K562 (cell line): Measurements from ENCODE around the gene IQCM. TPM values are rescaled to one million over a fixed set of nuclear protein-coding genes. Genes with fewer than 3 reads are reported as not detected.

Experiments
- ATAC-seq: fragments of 200-7000 bp; cut with Tn5 transposase; 3 replicates; pipeline ENCODE4 v1.9.1; 2020; ENCODE audit warnings: moderate library complexity
- BruUV-seq: library from RNA; stranded (reverse); fragments of 400-500 nt; replicated peaks from 2 replicates; lab custom pipeline; 2021; lab: Mats Ljungman, UMichigan
- CTCF ChIA-PET: fragments of 300-600 bp; formaldehyde crosslinking; extraction: SDS; loops from one replicate; lab custom pipeline; 2021; ENCODE audit warnings: low intra/inter-chr PET ratio; lab: Yijun Ruan, JAX
- POLR2A ChIA-PET: fragments of 300-600, 350-650 bp; sonication (Branson Sonifier 250); formaldehyde crosslinking; extraction: SDS; loops from one replicate; lab custom pipeline; 2021; ENCODE audit warnings: antibody characterized with exemption, inconsistent platforms; lab: Yijun Ruan, JAX
- DNase-seq, 4 experiments: peaks; one replicate each; pipeline versions ENCODE4 v3.0.0 to v3.0.0-alpha.2; 2011 to 2018; ENCODE audit warnings: low spot score in 3 of 4, mixed read lengths in 3 of 4; ENCODE audit errors: extremely low read depth in 1 of 4
- FAIRE-seq: peaks from 2 replicates; lab custom pipeline; 2011; peaks lifted over from hg19 to GRCh38; lab: Jason Lieb, UNC
- H2AFZ ChIP-seq: 2 replicates; pipeline ENCODE4 v1.6.0; 2011; ENCODE audit warnings: low read depth, low read length, control low read depth, inconsistent platforms
- H3K27ac ChIP-seq: fragments of 200-600 bp; 3 replicates; pipeline ENCODE4 v1.8.0; 2011; ENCODE audit warnings: low read depth, mild to moderate bottlenecking, control low read depth, inconsistent platforms, low read length, moderate library complexity, mixed read lengths; ENCODE audit errors: extremely low read depth
- H3K27me3 ChIP-seq, 2 experiments: fragments of 300-600 bp in 1 of 2; 2 replicates in 1 of 2; 3 replicates in 1 of 2; pipeline versions ENCODE4 v1.6.0 to v1.8.0; 2011; ENCODE audit warnings: inconsistent platforms in 2 of 2, low read length in 2 of 2, mild to moderate bottlenecking in 1 of 2, mixed read lengths in 1 of 2, moderate library complexity in 1 of 2; ENCODE audit not compliant: control insufficient read depth in 2 of 2, insufficient read depth in 2 of 2
- H3K36me3 ChIP-seq: fragments of 300-600 bp; 3 replicates; pipeline ENCODE4 v1.8.0; 2011; ENCODE audit warnings: mild to moderate bottlenecking, low read length, inconsistent platforms; ENCODE audit not compliant: control insufficient read depth, insufficient read depth
- H3K4me1 ChIP-seq, 2 experiments: fragments of 200-600 bp in 1 of 2; replicated peaks in 1 of 2; 2 replicates in 1 of 2; 3 replicates in 1 of 2; pipeline versions ENCODE4 v1.5.1 to v1.8.0; 2011; ENCODE audit warnings: inconsistent platforms in 2 of 2, low read length in 2 of 2, mild to moderate bottlenecking in 1 of 2, mixed read lengths in 1 of 2, moderate library complexity in 1 of 2; ENCODE audit not compliant: control insufficient read depth in 2 of 2, insufficient read depth in 2 of 2
- H3K4me2 ChIP-seq: 2 replicates; pipeline ENCODE4 v1.6.1; 2011; ENCODE audit warnings: low read length, control low read depth, inconsistent platforms, mixed read lengths; ENCODE audit not compliant: insufficient read depth
- H3K4me3 ChIP-seq: fragments of 200-600 bp; sonication (generic), shearing (Covaris generic); 2 replicates; pipeline ENCODE4 v1.5.1; 2016; ENCODE audit warnings: control low read depth, inconsistent platforms
- H3K79me2 ChIP-seq: fragments of 200-600 bp; 3 replicates; pipeline ENCODE4 v1.8.0; 2011; ENCODE audit warnings: low read length, inconsistent platforms; ENCODE audit not compliant: control insufficient read depth, insufficient read depth
- H3K9ac ChIP-seq, 2 experiments: 2 replicates each; pipeline versions ENCODE4 v1.6.0 to v1.6.1; 2011; ENCODE audit warnings: low read depth in 2 of 2, low read length in 2 of 2, control low read depth in 1 of 2, inconsistent platforms in 1 of 2, mild to moderate bottlenecking in 1 of 2, mixed read lengths in 1 of 2; ENCODE audit not compliant: insufficient read depth in 1 of 2
- H3K9me1 ChIP-seq: one replicate; pipeline ENCODE4 v1.6.0; 2011; ENCODE audit warnings: inconsistent platforms, mild to moderate bottlenecking, low read length, moderate library complexity; ENCODE audit not compliant: control insufficient read depth, insufficient read depth
- H3K9me3 ChIP-seq: replicated peaks from 2 replicates; pipeline ENCODE4 v1.5.1; 2011; ENCODE audit warnings: low read depth, low read length, inconsistent platforms; ENCODE audit not compliant: control insufficient read depth, insufficient read depth
- H4K20me1 ChIP-seq: replicated peaks from 2 replicates; pipeline ENCODE4 v1.6.1; 2011; ENCODE audit warnings: low read length, inconsistent platforms, mixed read lengths; ENCODE audit not compliant: control insufficient read depth, insufficient read depth
- CTCF ChIP-seq, 3 experiments: IDR thresholded peaks in 2 of 3; conservative IDR thresholded peaks in 1 of 3; 2 replicates each; pipeline ENCODE4 v1.5.1; 2011 to 2012; ENCODE audit warnings: low read length in 3 of 3, mild to moderate bottlenecking in 3 of 3, control low read depth in 2 of 3, improper control_type of control experiment in 1 of 3, inconsistent platforms in 1 of 3, low read depth in 1 of 3, mixed read lengths in 1 of 3, moderate library complexity in 1 of 3; ENCODE audit not compliant: insufficient read depth in 2 of 3
- EWSR1 ChIP-seq: fragments of 450-650 bp; IDR thresholded peaks from 2 replicates; pipeline ENCODE4 v1.6.1; 2018; ENCODE audit warnings: borderline replicate concordance, mild to moderate bottlenecking, low read depth, moderate library complexity; ENCODE audit not compliant: partially characterized antibody
- SRSF7 ChIP-seq: fragments of 200-400 bp; formaldehyde crosslinking; optimal IDR thresholded peaks from 2 replicates; pipeline ENCODE3; 2017; ENCODE audit warnings: mild to moderate bottlenecking, low read depth, low read length
- WGBS: fragments of 100-300 bp; shearing (Covaris generic); methylation state at CpG from one replicate; pipeline ENCODE4 v1.1.6; 2016; ENCODE audit warnings: low coverage, mixed read lengths; ENCODE audit not compliant: insufficient coverage; ENCODE audit errors: missing lambda C conversion rate; 5-methylcytosine and 5-hydroxymethylcytosine counted together
- in situ Hi-C: fragments of 300-500 bp; cut with MboI; formaldehyde crosslinking; loops from 4 replicates; pipeline ENCODE4 v1.15.0; 2018; ENCODE audit warnings: inconsistent platforms, mixed read lengths
- intact Hi-C: fragments of 100-400 bp; cut with micrococcal nuclease; formaldehyde crosslinking; loops from 2 replicates; pipeline ENCODE4 v1.14.2; 2022
- polyA plus RNA-seq, 8 experiments: library from polyadenylated mRNA; depleted of rRNA in 4 of 8; stranded (reverse) in 5 of 8; unstranded in 3 of 8; fragments of >200 nt; fragmentation: Nextera tagmentation in 2 of 8; fragmentation: Illumina TruSeq in 1 of 8; extraction: Ambion mirVana in 2 of 8; extraction: Trizol in 1 of 8; gene quantifications; 2 replicates each; pipeline versions ENCODE4 v1.2.1 to v1.2.3, GENCODE V29; 2011 to 2014; ENCODE audit warnings: inconsistent platforms in 1 of 8, missing spikeins in 1 of 8
- total RNA-seq, 7 experiments: library from RNA; depleted of rRNA in 6 of 7; stranded (reverse); fragments of >200 nt in 6 of 7; fragmentation: Illumina TruSeq in 2 of 7; extraction: Trizol in 2 of 7; gene quantifications; 2 replicates each; pipeline versions ENCODE4 v1.2.1 to v1.2.3, GENCODE V29; 2011 to 2021; ENCODE audit warnings: low replicate concordance in 1 of 7

Gene IQCM
- total and polyA plus RNA-seq, 9 of the 15 experiments (the other 6 are each of a cell fraction or from before 2014, with no cell fraction given) = not detected

DNA sequence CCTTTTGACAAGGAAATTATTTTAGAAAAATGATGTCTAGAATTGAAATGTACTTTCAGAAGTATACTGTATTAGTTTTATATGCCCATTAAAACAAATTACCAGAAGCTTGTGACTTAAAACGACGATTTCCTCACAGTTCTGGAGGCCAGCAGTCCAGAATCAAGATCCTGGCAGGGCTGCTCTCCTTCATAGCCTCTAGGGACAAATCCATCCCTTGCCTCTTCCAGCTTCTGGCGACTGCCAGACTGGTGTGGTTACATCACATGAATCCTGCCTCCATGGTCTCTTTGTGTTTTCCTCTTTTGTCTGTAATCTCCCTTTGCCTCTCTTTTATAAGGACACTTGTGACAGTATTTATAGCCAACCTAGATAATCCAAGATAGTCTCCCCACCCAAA is 97.1 kb downstream of the IQCM start:
- intact Hi-C loops = no loop called here

DNA sequence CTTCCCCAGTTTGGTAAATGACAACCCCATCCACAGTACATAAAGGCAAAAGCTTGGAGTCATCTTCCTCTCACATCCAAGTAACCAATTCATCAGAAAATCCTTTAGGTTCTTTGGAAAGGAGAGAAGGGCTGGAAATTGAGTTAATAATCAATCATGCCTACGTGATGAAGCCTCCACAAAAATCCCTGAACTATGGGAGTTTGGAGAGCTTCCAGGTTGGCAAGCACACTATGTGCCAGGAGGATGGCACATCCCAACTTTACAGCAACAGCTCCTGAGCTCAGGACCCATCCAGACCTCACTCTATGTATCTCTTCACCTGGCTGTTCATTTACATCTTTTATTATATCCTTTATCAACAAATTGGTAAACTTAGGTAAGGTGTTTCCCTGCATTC is 98.9 kb downstream of the IQCM start:
- Histone ChIP-seq H2AFZ (no peak overlapping the region), H3K4me2 (no peak overlapping the region), H3K9me1 (no peaks in the 10 kb centered on the region), H3K9ac (no peak overlapping the region), H3K9me3 (no peaks in the 10 kb centered on the region), H4K20me1 (no peaks in the 10 kb centered on the region), H3K4me3 (no peak overlapping the region), H3K79me2 (no peaks in the 10 kb centered on the region), H3K27ac (no peak overlapping the region), H3K27me3 (no peaks in the 10 kb centered on the region), H3K36me3 (no peaks in the 10 kb centered on the region), H3K4me1 (no peaks in the 10 kb centered on the region)
- no TSS peak for BruUV-seq
- ChIA-PET POLR2A (no interaction called here), CTCF (no interaction called here)
- DNase-seq (no peak), FAIRE-seq (no peak), ATAC-seq (no peak)
- intact Hi-C loops = no loop called here
- WGBS = 0% methylated on average over 1 of the region's 1 CpG
- TF ChIP-seq CTCF (IDR thresholded peaks at IDR 0.05 in 2 of 3, conservative IDR thresholded peaks at IDR 0.05 in 1 of 3; ENCODE audit: insufficient read depth in 2 of 3, low read depth in 1 of 3, low read length in 3 of 3) (no peak), EWSR1 (no peak)
- in situ Hi-C loops = no loop called here

More for the DNA sequence above, 97.1 kb downstream of the IQCM start:
- H3K36me3 ChIP-seq = no peaks in the 10 kb centered on the region
- CTCF ChIA-PET = no interaction called here
- no peak overlapping the region for H2AFZ ChIP-seq
- no TSS peak for BruUV-seq
- in situ Hi-C loops = no loop called here
- no peak overlapping the region for H3K27ac ChIP-seq
- H3K4me1 ChIP-seq = no peaks in the 10 kb centered on the region
- no peak overlapping the region for H3K9ac ChIP-seq
- H3K9me3 ChIP-seq = no peaks in the 10 kb centered on the region
- WGBS = 3% methylated on average over 3 of the region's 3 CpGs
- POLR2A ChIA-PET = no interaction called here
- H3K4me3 ChIP-seq = no peak overlapping the region
- no peak for DNase-seq
- ATAC-seq = no peak
- H3K9me1 ChIP-seq = no peaks in the 10 kb centered on the region
- H3K27me3 ChIP-seq = no peaks in the 10 kb centered on the region
- no peak for TF ChIP-seq SRSF7
- FAIRE-seq = no peak
- no peaks in the 10 kb centered on the region for H4K20me1 ChIP-seq
- no peaks in the 10 kb centered on the region for H3K79me2 ChIP-seq
- H3K4me2 ChIP-seq = no peak overlapping the region
